Measurements from ENCODE around the gene CST1.
"Not testable (repeated sequence)": the region's sequence is repeated elsewhere in the genome, so short reads cannot be mapped to it uniquely, and the experiment has no call there.

DNA sequence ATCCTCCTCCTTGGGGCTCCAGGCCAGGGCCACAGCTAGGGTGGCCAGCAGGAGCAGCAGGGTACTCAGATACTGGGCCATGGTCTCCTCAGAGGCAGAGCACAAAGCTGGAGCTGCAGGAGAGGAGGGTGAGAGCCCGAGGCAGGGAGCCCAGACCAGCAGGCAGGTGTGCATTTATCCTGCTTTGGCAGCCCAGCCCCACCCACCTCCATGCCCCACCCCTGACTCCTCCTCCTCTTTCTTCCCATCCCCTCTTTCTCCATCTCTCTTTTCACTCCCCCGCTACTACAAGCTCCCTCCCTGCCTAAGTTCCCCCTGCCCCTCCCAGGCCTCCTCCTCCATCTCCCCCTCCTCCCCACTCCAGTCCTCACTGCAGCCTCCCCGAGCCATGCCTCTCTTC, at the start of gene CST1:
- TF ChIP-seq POLR2A (IDR thresholded peaks at IDR 0.05; ENCODE audit: low read length); GATA1 (IDR thresholded peaks at IDR 0.05; ENCODE audit: low read depth, low read length): not testable (repeated sequence)

Data from erythroblast (primary cell).